Activated T-cell treated with anti-CD3 and anti-CD28 coated beads for 48 hours (primary cell): ENCODE results near the gene MED14.

Experiments
- DNase-seq: peaks from one replicate; pipeline ENCODE4 v3.0.0-alpha.2; 2020; ENCODE audit warnings: low read depth

The MED14 gene

DNA sequence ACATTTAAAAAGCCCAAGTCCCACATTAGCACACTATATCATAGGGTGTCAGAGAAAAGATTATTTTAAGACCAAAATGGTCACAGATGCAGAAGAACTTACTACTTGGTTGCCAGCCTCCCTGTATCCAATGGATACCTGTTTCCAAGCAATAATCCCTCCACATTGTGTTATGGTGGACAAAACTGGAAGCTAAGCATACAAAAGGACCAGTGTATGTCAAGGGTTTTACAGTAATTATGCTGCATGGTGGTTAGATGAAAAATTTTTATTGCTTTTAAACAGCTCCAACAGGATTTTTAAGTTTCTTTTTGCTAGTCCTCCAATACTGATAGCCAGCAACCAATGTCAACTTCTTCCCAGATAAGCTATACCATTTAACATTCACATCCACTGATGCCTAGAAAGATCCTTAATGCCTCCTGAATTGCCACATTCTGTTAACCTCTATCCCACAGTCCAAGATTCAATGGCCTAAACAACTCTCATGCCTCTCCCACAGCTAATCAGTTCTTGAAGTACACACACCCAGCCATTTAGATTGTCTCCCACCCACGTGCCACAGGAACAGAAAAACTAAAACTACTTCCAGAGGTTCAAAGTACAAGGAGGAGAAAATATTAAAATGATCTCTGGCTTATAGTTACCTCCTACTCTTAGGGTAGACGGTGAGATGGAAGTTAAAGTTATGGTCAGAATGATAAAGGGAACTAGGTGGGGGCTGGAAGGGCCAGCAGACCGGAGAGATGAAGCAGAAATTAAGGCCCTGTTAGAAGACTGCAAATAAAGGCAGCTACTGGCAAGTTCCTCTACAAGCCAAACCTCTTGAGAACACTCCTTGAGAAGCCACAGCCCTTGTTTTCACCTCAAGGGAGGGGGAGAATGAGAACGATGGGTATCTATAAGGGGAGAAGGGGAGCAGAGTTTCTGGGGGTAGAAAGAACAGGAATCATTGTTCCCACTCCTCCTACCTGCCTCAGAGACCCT is 5.5 kb downstream of the MED14 start:
- no peak for DNase-seq

DNA sequence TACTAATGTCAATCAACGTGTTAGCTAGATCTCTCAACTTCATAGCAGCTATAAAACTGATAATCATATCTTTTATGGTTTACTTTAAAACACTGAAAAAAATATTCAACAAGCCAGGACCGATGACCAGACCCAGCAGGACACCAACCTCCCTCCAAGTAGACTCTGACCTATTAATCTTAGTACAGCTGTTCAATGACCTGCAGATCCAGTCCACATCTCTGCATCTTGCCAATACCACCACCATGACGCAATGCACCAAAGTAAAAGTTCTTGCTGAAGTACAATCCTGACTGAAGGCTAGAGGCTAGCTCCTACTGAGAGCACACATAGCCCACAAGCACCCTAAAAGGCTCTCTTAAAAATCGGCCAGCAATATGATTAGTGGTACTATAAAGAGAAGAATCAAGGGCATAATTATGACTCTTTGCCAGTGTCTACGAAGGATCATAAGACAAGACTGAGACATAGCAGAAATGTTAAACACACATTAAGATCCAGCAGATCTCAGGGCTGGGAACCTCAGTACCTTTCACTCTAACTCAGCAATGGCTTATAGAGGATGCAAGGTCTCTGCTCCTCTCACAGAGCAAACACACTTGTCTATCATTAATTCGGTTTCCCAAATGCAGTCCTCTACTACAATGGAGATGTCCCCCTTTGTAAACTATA is 7.6 kb downstream of the MED14 start:
- DNase-seq, result no peak

DNA sequence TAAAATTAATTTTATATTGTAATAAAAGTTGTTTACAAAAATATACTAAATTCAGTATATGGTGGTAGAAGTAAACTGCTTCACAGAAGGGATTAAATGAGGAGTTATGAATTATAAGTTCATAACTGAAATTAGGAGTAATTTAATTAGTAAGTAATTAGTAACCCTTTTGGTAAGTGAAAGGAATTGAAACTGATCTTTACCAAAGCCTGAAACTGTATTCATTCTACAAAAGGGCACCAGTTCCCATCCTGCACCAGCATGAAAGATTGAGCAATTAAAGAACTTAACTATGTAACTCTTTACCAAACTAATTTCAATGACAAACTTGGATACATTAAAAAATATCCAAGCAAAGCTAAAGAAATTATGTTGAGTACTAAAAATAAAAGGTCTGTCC is 8.2 kb downstream of the MED14 start:
- no peak for DNase-seq

DNA sequence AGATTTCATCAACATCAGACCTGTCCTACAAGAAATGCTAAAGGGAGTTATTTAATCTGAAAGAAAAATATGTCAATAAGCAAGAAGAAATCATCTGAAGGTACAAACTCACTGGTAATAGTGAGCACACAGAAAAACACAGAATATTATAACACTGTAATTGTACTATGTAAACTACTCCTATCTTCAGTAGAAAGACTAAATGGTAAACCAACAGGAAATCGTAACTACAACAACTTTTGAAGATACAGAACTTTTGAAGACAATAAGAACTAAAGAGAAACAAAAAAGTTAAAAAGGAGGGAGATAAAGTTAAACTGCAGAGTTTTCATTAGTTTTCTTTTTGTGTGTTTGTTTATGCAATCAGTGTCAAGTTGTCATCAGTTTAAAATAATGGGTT is 12.4 kb downstream of the MED14 start:
- no peak for DNase-seq

DNA sequence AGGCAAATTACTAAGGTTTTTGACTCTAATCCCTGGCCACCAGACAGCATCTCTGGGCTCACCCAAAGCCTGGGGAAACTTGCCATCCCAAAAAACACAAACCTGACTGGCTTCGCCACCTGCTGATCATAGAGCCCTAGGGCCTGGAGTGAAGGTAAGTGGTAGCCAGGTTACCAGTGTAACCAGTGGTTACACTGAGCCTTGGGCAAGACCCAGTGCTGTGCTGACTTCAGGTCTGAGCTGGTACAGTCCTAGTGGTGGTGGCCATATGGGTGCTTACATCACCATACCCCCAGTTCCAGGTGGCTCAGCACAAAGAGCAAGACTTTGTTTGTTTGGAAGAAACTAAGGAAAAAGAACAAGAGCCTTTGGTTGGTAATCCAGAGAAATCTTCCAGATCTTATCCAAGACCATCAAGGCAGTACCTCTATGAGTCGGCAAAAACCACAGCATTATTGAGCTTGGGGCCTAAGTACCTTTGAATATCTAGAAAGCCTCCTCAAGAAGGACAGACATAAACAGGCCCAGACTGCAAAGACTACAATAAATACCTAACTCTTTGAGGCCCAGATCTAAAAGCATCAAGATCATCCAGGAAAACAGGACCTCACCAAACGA is 13.7 kb downstream of the MED14 start:
- no peak for DNase-seq

DNA sequence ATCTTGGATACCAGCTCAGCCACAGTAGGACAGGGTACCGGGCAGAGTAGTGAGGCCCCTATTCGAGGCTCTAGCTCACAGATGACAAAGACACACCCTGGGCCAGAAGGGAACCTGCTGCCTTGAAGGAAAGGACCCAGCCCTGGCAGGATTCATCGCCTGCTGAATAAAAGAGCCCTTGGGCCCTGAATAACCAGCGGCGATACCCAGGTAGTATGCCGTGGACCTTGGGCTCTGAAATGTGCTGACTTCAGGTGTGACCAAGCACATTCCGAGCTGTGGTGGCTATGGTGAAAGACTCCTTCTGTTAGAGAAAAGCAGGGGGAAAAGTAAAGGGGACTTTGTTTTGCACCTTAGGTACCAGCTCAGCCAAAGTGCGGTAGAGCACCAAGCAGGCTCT is 14.6 kb downstream of the MED14 start:
- DNase-seq, result no peak

DNA sequence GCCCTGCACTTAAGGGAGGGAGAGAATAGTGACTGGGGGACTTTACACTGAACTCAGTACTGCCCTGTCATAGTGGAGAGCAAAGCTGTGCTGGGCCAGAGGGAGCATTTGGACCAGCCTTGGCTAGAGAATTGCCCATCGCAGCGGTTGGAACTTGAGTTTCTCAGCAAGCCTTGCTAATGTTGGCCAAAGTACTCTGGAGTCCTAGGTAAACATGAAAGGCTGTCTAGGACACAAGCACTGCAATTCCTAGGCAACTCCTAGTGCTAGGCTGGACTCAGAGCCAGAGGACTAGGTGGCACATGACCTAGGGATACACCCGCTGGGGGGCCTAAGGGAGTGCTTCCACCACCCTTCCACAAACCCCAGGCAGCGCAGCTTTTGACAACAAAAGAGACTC is 15.0 kb downstream of the MED14 start:
- DNase-seq, result no peak

DNA sequence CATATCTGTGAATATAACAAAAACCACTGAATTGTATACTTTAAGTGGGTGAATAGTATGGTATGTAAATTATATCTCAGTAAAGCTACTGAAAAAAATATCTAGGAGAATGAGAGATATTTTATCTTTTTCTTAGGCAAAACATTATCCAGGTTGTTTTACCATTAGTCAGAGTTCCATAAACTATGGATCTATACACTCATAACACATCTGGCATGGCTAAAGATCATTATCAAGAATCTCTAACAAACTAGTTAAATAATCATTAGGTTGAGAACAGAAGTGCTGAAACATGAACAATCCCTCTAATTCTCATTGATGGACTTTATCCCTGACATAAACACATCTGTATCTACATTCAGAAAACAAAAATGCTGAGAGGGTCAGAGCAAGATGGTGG is 15.6 kb downstream of the MED14 start:
- no peak for DNase-seq

DNA sequence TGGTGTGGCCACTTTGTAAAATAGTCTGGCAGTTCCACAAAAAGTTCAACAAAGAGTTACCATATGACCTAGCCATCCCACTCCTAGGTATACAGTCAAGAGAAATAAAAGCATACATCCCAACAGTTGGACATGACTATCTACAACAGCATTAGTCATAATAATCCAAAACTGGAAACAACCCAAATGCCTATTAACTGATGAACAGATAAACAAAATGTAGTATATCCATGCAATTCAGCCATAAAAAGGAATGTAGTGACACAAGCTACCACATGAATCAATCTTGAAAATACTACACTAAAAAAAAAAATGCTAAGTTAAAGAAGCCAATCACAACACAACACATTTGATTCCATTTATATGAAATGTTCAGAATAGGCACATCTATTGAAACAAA is 16.1 kb downstream of the MED14 start:
- DNase-seq, result no peak

DNA sequence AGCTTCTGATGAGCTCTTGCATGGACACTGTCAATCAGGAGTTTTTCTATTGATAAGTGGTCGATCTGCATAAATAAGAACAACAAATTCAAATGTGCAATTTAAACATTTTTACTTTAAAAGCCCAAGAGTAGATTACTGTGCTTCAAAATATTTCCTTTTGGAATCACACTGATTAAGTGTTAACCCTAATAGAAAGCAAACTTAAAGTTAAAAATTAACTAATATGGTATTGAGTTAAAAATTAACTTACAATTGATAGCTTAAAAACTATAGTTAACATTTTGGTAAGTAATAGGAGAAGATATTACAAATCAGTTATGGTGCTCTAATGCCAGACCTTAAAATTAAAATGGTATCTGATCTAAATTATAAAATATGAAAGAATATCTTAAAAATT is 25.9 kb downstream of the MED14 start:
- DNase-seq, result no peak

DNA sequence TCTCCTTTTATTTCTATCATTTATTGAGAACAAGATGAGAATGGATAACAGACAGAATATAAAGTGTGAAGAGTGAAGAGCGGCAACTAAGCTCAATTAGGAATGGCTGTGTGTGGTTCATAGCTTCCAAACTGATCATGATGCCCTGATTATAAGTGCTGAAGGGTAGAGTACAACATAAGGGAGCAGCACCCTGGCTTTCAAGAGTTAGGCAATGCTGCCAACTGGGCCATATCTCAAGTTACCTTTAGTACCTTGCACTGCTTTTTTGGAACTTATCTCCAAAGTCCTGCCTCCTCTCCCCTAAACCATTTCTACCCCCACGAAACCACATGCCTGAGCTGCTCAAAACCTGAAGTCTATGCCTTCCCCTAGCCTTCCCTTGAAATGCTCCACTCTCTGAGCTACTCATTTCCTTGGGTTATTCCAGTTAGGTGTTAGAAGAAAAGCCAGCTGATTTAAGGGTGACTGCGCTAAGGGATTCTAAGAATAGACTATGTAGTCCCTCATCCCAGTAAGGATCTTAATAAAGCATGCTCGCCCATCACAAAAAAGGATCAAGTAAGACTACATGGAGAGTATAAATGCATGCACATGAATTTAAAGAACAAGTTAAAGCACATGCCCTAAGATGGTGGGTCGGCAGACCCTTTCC is 29.6 kb downstream of the MED14 start:
- no peak for DNase-seq

DNA sequence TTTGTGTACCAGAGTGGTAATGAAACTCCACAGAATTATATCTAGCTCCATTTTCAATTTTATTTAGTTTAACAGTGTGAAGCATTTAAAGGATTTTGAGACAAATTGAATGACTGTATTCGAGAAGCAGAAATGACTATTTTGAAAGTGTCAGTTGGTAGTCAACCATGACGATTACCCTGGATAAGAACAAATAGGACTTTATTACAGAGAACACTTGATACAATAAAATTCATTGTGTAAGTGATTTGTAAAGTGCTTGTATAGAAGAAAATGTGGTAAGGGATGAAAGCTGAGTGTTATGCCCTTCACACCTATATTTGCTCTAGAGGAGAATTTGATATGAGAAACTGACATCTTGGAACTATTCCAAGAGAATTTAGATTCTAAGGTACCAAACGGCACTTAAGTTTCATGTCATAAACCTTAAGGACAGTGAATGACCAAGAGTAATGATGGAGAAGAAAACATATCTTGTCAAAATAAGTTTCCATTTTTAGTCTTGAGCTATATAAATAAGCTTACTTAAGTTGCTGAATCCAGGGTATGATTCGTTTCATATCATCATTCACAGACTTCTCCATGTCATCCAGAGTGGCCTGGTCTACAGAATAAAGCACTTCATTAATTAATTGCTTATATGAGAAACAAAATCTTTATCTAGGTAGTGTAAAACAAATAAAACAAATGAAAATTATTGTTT is 34.6 kb downstream of the MED14 start:
- DNase-seq, result no peak

DNA sequence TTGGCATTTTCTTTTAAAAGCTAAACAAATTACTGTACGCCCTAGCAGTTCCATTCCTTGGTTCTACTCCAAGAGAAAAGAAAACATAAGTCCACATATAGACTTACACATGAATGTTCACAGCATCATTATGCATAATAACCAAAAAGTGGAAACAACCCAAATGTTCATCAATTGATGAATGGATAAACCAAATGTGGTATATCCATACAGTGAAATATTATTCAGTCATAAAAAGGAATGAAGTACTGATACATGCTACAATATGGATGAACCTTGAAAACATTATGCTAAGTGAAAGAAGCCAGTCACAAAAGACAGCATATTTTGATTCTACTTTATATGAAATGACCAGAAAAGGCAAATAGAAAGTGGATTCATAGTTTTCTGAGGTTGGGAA is 36.5 kb downstream of the MED14 start:
- DNase-seq, result no peak

DNA sequence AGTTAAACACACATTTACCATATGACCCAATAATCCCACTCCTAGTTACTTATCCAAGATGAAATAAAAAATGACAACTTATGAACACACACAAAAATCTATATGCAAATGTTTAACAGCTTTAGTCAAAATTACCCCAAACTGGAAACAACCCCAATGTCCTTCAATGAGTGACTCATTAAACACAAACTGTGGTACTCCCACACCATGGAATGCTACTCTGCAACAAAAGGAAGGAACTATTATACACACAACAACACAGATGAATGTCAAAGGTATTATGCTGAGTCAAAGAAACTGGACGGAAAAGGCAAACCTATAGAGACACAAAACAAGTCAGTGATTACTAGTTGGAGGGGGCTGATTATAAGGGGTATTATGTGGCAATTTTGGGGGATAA is 40.5 kb downstream of the MED14 start:
- DNase-seq, result no peak

DNA sequence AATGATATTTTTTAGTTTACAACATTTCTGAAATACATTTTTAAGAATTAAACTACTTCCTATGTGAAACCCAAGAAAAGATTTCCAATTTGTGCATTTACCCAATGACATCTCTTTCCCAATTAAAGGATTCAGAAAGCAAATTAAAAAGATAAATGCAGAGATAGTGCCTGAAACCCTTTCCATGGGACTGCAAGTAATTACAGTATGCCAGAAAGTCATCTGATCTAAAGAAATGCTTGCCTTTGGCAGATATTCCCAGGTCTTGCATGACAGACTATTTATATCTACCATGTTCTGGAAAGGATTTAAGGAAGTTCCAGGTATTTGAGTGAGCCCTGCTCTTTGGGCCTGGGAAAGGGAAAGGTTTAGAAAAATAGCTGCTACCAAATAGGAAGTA is 46.4 kb downstream of the MED14 start:
- DNase-seq, result no peak

DNA sequence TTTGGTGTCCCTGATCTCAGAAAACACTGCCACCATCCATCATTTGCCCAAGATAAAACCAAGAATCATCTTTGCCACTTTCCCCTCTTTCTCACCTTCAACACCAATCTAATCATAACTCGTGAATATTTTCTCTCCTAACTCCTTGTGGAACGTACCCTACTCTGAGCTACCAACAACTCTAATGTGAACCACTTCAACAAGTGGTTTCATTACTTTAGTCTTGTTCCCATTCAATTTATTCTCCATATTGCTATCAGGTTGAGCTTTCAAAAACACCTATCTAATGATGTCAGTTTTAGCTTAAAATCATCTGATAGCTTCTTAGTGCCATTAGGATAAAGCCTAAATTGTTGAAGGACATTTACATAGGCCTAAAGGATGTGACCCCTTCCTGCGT is 48.2 kb downstream of the MED14 start:
- DNase-seq, result no peak

DNA sequence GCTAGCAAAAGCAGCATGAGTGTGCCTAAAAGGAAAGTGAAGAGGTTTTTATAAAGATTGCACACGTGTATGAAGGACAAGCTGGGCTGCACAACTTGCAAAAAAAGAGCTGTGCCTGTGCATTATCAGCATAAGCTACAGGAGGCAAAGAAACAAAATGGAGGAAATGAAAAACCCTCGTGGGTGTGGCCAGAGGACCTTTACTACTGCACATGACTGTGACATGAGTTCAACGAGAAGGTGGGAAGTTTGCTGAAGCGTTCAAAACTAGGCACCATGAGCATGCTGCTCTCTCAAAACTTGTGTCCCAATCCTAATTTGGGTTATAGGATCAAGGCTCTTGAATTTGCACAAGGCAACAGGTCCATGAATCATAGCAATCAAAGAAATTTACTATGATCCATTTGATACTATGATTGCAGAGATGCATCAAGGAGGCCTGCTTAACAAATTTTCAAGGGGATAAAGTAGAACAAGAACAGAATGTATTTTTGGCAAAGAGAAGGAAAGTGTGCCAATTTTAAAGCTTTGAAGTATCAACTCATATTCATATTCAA is 49.9 kb downstream of the MED14 start:
- DNase-seq, result no peak

DNA sequence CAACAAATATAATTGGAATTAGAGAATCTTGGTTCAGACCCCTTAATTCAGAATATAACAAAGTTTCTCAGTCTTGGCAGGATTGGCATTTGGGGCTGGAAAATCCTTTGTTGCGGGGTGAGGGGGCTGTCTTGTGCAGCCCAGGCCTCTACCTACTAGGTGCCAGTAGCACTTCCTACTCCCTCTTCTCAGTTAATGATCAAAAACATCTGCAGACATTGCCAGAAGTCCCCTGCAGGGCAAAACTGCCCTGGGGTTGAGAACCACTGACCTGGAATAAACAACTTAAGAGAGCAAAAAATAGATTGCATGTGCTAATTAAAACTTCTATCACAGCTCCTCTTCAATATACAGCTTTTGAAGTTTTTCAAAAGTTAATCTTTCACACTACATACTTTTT is 51.2 kb downstream of the MED14 start:
- no peak for DNase-seq

DNA sequence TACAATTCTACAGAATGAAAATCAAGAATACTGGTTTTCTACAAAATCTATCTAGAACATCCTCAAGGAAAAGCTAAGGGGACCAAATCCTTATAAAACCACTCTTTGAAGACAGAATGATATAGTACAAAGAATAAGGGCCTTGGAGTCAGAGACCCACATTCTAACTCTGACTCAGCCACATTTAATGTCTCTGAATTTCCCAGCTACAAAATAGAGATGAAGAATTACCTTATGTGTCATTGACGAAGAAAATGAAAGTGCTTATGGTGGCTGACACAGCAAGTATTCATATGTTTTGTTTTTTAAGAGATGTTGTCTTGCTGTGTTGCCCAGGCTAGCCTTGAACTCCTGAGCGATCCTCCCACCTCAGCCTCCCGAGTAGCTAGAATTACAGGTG is 52.1 kb downstream of the MED14 start:
- no peak for DNase-seq

DNA sequence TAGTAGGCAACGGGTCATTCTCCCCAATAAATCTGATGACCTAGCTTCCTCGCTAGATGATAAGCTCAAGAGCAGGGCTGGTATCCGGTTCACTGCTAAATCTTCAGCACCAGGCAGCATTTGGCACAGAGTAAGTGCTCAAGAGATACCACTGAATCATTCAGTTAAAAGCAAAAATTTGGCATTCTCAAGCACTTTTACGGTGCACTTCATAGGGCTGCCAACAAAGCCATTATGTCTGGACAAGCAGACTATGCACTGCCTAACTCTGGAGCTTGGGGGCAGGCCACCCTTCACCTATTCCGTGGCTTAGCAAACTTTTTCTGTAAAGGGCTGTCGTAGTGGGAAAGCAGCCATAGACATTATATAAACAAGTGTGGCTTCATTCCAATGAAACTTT is 64.2 kb downstream of the MED14 start:
- DNase-seq, result no peak

DNA sequence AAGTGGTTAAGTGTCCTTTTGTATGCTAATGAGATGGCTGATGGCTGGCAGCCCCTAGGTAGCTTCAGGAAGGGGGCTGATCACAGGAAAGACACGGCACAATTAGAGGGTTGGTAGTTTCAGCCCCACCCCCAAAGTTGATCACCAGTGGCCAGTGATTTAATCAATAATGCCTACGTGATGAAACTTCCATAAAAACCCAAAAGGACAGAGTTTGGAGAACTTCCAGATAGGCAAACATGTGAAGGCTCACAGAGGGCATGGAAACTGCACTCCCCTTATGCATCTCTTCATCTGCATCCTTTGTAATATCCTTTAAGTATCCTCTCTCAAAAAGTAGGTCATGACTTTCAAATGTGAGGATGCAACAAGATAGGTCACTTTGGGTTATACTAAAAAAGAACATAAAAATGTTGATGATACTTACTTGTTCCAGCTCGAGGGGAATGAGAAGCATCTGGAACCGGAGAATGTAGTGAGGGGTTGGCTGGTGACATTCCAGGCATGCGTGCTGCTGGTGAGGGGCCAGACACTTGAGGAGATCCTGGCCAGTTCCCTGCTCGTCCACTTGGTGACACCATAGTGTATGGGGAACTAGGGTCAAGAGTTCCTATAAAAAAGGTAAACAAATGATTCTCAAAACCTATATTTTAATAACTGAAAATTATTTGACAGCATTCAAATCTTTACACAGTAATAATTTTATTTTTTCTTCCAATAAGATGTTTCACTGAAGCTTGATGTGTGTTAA is 71.3 kb downstream of the MED14 start:
- DNase-seq, result no peak
